Omental fat pad (tissue), 4 donors: ENCODE data around the gene RDH12. TPM values are rescaled to one million over a fixed set of nuclear protein-coding genes. Genes with fewer than 3 reads are reported as not detected.
"Not testable (repeated sequence)": the region's sequence is repeated elsewhere in the genome, so short reads cannot be mapped to it uniquely, and the experiment has no call there.

ENCODE experiments used
- ATAC-seq: fragments of 150-250 bp; one replicate; pipeline ENCODE4 v1.9.1; 2016; ENCODE audit warnings: mild to moderate bottlenecking, moderate library complexity; ENCODE audit not compliant: low FRiP score
- DNase-seq: peaks from one replicate; pipeline ENCODE4 v3.0.0-alpha.2; 2019; ENCODE audit warnings: low spot score
- total RNA-seq, 4 donors: library from RNA; depleted of rRNA; stranded (reverse); fragments of >200 nt; gene quantifications; one replicate each; pipeline ENCODE4 v1.1.0, GENCODE V29; 2016
- TF ChIP-seq, protein P1 (sequence below), 3 donors: fragments of 450-650 bp; IDR thresholded peaks; one replicate each; pipeline ENCODE4 v1.5.1; 2016 to 2017; ENCODE audit warnings: antibody characterized with exemption in 3 of 3, mild to moderate bottlenecking in 3 of 3, moderate library complexity in 2 of 3

RDH12 gene
- under 1 TPM in 1 of 4 donors, not detected in 3; 0.28 TPM for total RNA-seq

DNA sequence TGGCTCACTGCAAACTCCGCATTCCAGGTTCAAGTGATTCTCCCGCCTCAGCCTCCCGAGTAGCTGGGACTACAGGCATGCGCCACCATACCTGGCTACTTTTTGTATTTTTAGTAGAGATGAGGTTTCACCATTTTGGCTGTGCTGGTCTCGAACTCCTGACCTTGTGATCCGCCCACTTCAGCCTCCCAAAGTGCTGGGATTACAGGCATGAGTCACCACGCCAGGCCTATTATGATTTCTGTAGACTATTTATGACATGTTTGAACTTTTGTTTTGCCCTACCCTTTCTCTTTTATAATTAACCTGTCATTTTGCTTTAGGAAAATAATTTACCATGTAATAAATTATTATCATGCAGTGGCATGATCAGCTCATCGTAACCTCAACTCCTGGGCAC, at the start of gene RDH12:
Gene RDH12, plus strand, starts transcription at position 395 of the 400 bp plus-strand sequence. CDS start 20,757 bp downstream, outside the sequence.
- DNase-seq, ATAC-seq: not testable (repeated sequence)

DNA sequence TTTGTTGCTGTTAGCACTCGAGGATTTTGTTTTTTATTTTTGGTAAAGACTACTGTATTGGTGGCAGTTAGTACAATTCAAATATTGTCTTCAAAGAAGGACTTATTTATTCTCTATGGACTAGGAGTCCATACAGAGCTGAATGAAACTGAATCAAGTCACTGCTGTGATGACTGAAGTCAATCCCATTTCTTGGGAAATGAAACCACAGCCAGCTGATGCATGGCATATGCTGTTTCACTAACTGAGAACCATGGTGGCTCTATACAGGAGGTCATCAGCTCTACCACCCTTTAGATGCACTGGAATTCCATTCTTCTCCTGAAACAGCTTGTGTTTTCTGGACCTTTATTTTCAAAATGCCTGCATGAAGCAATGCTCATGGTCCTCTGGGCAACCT, 49.5 kb upstream of the RDH12 start:
- no peak for DNase-seq
- TF ChIP-seq, protein P1, sequence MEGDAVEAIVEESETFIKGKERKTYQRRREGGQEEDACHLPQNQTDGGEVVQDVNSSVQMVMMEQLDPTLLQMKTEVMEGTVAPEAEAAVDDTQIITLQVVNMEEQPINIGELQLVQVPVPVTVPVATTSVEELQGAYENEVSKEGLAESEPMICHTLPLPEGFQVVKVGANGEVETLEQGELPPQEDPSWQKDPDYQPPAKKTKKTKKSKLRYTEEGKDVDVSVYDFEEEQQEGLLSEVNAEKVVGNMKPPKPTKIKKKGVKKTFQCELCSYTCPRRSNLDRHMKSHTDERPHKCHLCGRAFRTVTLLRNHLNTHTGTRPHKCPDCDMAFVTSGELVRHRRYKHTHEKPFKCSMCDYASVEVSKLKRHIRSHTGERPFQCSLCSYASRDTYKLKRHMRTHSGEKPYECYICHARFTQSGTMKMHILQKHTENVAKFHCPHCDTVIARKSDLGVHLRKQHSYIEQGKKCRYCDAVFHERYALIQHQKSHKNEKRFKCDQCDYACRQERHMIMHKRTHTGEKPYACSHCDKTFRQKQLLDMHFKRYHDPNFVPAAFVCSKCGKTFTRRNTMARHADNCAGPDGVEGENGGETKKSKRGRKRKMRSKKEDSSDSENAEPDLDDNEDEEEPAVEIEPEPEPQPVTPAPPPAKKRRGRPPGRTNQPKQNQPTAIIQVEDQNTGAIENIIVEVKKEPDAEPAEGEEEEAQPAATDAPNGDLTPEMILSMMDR (IDR thresholded peaks at IDR 0.05), result no peak
- no peak for ATAC-seq

DNA sequence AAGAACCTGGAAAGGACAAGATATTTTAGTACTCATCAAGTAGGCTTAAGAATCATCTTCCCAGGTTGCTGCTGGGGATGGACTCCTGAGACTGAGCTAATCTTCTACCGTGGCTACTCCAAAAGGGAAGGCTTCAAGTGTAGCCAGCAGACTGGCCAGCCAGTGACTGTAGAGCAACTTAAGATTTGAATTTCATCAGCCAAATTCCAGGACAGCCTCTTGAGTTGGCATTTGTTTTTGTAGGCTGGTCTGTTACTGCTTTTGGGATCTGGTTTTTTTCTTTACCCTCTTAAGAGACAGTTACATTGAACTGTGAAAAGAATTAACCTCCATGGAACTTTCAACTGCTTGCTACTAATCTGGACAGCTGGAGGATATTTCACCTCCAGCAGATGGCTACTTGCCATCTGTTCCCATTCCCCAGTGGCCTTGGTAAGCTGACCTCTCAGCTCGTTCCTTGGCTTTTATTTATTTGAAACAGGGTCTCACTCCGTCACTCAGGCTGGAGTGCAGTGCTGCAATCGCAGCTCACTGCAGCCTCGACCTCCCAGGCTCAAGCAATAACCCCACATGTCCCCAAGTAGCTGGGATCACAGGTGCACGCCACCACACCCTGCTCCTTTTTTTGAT, 47.9 kb upstream of the RDH12 start:
- TF ChIP-seq, protein P1 (IDR thresholded peaks at IDR 0.05), result no peak
- ATAC-seq (no peak), DNase-seq (no peak)

DNA sequence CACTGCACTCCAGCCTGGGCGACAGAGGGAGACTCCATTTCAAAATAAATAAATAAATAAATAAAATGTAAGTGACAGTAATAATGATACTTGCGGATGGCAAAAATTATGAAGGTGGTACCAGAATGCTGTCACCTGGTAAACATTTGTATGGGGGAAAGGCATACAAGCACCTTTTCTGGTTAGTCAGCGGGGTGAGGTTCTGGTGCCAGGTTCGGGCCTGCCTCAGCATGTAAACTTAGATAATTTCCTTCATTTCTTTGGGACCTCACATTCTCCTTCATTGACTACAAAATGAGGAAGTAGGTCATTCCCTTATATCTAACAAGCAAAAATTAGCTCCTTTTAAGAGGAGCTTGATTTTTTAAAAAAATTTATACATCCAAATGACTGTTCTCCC, 38.1 kb upstream of the RDH12 start:
- ATAC-seq (no peak), DNase-seq (no peak)
- TF ChIP-seq, protein P1 (IDR thresholded peaks at IDR 0.05), result no peak

DNA sequence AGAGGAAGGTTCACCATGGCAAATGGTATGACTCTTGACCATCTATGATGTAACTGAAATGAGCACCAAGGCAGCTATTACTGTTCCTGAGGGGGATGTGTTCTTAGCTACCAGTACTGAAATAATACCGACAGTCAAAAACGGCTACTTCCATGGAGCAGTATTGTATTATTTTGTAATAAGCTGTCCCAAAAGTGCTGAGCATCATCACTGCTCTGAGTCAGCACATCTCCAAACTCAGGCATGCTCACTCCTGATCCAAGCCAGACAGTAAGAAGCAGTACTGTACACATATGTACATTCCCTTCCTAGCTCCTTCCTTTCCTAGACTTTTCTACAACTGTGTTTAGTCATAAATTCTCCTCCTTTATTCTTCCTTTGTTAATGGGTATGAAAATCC, 35.8 kb upstream of the RDH12 start:
- no peak for ATAC-seq
- DNase-seq, result no peak
- TF ChIP-seq, protein P1 (IDR thresholded peaks at IDR 0.05), result no peak

DNA sequence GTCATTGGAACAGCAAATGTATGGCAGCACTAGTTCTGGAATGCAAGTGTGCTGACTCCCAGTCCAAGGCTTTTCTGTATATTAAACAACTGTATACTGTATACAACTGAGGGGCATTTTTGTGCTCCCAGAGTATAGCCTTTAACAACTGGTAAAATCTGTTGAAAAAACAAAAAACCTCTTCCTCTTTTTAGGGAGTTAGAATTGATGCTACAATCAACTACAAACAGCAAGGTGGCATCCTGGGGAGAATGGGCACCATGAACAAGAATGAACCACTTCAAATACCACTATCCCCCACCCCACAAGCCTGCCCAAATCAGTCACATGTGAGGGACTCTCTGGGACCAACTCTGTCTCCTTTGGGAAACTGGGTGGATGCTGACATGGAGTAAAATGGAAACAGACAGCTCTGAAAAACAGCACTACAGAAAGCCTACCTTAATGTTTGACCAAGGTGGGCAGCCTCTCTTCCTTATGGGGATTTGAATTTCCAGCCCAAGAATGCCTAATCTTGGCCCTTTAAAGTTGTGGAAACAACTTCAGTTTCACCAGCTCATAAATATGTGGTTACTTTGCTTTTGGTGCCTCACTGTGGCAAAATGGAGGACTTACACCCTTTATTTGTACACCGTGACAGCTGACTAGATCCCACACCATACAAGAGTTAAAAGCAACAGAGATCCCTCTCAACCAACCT, 34.8 kb upstream of the RDH12 start:
- no peak for DNase-seq
- TF ChIP-seq, protein P1 (IDR thresholded peaks at IDR 0.05), result no peak
- ATAC-seq, result no peak

DNA sequence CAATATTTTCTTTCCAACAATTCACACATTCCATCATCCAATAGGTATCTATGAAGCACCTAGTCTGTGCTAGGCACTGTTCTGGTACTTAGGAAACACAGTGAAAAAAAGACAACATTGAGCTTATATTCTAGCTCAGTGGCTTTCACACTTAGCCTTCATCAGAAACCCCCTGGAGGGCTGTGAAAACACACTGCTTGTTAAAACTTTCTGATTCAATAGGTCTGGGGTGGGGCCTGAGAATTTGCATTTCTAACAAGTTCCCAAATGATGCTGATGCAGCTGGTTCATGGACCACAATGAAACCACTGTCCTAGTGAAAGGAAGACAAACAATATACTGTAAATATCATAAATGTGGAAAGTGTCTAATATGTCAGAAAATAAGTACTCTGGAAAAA, 33.1 kb upstream of the RDH12 start:
- ATAC-seq (no peak), DNase-seq (no peak)
- TF ChIP-seq, protein P1 (IDR thresholded peaks at IDR 0.05), result no peak
